ENCODE data around the gene TMEM131L.

- TF ChIP-seq CTCF (IDR thresholded peaks at IDR 0.05; ENCODE audit: low read length) = no peak
- no peak for TF ChIP-seq EZH2 (IDR thresholded peaks at IDR 0.05; ENCODE audit: borderline replicate concordance, low read length)
These were observed 156.6 kb downstream of the TMEM131L start for GRCh38 chr4:153622778-153623240.

Data from OCI-LY1 (cell line).